Esophagus squamous epithelium (tissue), 4 donors: ENCODE results near the gene BCL2.

ENCODE experiments used
- POLR2A ChIP-seq, 4 donors: fragments of 450-650 bp; IDR thresholded peaks; one replicate each; pipeline ENCODE4 v1.6.1; 2017; ENCODE audit warnings: antibody characterized with exemption in 4 of 4, mild to moderate bottlenecking in 4 of 4, moderate library complexity in 3 of 4
- TF ChIP-seq, protein P1 (sequence below), 6 experiments: fragments of 450-650 bp in 4 of 6; fragments of 200-600 bp in 2 of 6; sonication (generic) in 2 of 6; IDR thresholded peaks; one replicate each; pipeline ENCODE4 v1.5.1; 2016 to 2019; ENCODE audit warnings: antibody characterized with exemption in 6 of 6, mild to moderate bottlenecking in 4 of 6, moderate library complexity in 4 of 6

DNA sequence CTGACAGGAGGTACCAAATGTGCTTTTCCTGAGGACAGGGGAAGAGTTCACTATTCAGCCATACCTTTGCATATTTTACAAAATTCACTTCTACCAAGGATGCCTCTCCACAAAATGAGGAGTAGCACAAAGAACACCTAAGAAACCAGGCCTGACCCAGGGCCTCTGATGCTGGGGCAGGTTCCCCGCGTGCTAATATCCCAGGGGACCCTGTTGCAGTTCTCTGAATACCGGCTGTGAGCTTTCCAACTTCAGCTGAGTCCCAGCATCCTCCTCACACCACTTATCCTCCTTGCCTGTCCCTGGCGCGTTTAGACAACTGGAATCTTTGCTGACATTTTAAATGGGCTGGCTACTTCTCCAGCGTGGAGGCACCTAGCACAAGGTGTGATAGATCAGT lies 142.3 kb downstream of the BCL2 start:
- TF ChIP-seq POLR2A (IDR thresholded peaks at IDR 0.05) = no peak
- TF ChIP-seq, protein P1, sequence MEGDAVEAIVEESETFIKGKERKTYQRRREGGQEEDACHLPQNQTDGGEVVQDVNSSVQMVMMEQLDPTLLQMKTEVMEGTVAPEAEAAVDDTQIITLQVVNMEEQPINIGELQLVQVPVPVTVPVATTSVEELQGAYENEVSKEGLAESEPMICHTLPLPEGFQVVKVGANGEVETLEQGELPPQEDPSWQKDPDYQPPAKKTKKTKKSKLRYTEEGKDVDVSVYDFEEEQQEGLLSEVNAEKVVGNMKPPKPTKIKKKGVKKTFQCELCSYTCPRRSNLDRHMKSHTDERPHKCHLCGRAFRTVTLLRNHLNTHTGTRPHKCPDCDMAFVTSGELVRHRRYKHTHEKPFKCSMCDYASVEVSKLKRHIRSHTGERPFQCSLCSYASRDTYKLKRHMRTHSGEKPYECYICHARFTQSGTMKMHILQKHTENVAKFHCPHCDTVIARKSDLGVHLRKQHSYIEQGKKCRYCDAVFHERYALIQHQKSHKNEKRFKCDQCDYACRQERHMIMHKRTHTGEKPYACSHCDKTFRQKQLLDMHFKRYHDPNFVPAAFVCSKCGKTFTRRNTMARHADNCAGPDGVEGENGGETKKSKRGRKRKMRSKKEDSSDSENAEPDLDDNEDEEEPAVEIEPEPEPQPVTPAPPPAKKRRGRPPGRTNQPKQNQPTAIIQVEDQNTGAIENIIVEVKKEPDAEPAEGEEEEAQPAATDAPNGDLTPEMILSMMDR (IDR thresholded peaks at IDR 0.05) = no peak
